Duodenal mucosa (tissue), 2 donors: ENCODE data around the gene HTR3C.
"Not testable (repeated sequence)": the region's sequence is repeated elsewhere in the genome, so short reads cannot be mapped to it uniquely, and the experiment has no call there.

Source experiments
- H3K27ac ChIP-seq: one replicate; pipeline ENCODE4 v1.7.0; 2013; ENCODE audit warnings: low read depth, low read length
- H3K27me3 ChIP-seq, 2 donors: one replicate each; pipeline ENCODE4 v1.7.0; 2013; ENCODE audit warnings: low read length in 2 of 2, control low read depth in 1 of 2; ENCODE audit not compliant: insufficient read depth in 2 of 2, control insufficient read depth in 1 of 2
- H3K36me3 ChIP-seq, 2 donors: one replicate each; pipeline ENCODE4 v1.7.0; 2013; ENCODE audit warnings: low read length in 2 of 2, control low read depth in 1 of 2; ENCODE audit not compliant: insufficient read depth in 2 of 2, control insufficient read depth in 1 of 2
- H3K4me1 ChIP-seq, 2 donors: one replicate each; pipeline ENCODE4 v1.7.0; 2013; ENCODE audit warnings: low read length in 2 of 2, control low read depth in 1 of 2; ENCODE audit not compliant: insufficient read depth in 2 of 2, control insufficient read depth in 1 of 2
- H3K4me3 ChIP-seq, 2 donors: one replicate each; pipeline ENCODE4 v1.7.0; 2013; ENCODE audit warnings: low read length in 2 of 2, low read depth in 1 of 2
- H3K9ac ChIP-seq, 2 donors: one replicate each; pipeline ENCODE4 v1.7.0; 2013; ENCODE audit warnings: low read length in 2 of 2, low read depth in 1 of 2
- H3K9me3 ChIP-seq, 2 donors: one replicate each; pipeline ENCODE4 v1.7.0; 2013; ENCODE audit warnings: low read length in 2 of 2, control low read depth in 1 of 2; ENCODE audit not compliant: control insufficient read depth in 1 of 2

Gene HTR3C, protein sequence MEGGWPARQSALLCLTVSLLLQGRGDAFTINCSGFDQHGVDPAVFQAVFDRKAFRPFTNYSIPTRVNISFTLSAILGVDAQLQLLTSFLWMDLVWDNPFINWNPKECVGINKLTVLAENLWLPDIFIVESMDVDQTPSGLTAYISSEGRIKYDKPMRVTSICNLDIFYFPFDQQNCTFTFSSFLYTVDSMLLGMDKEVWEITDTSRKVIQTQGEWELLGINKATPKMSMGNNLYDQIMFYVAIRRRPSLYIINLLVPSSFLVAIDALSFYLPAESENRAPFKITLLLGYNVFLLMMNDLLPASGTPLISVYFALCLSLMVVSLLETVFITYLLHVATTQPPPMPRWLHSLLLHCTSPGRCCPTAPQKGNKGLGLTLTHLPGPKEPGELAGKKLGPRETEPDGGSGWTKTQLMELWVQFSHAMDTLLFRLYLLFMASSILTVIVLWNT

DNA sequence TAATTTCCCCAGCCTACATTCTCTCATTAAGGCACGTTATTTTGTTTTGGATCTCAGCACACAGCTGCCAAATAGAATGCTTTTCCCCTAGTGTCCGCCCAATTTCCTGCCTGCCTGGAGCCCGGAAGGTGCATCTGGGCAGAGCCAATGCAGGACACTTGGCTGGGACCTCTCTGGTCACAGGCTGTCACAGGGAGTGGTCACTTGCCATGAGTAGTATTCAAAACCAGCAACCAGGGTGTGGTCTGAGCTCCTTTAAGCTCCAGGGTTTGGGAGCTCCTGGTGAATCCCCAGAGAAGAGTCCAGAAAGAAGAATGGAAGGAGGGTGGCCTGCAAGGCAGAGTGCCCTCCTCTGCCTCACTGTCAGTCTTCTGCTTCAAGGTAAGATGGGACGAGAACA is at the start of gene HTR3C:
HTR3C (plus strand) TSS at position 281 of the 400 bp plus-strand sequence; CDS start at position 315, 34 bp downstream.
- H3K4me1 ChIP-seq = no peaks in the 10 kb centered on the region
- H3K36me3 ChIP-seq = no peaks in the 10 kb centered on the region
- no peaks in the 10 kb centered on the region for H3K9me3 ChIP-seq
- peaks cover 0 to 5% of the 10 kb centered on the region in 2 donors for H3K27me3 ChIP-seq
- H3K27ac ChIP-seq = no peak within 1 kb of the TSS
- H3K9ac ChIP-seq = no peak within 1 kb of the TSS
- H3K4me3 ChIP-seq = no peak within 1 kb of the TSS

DNA sequence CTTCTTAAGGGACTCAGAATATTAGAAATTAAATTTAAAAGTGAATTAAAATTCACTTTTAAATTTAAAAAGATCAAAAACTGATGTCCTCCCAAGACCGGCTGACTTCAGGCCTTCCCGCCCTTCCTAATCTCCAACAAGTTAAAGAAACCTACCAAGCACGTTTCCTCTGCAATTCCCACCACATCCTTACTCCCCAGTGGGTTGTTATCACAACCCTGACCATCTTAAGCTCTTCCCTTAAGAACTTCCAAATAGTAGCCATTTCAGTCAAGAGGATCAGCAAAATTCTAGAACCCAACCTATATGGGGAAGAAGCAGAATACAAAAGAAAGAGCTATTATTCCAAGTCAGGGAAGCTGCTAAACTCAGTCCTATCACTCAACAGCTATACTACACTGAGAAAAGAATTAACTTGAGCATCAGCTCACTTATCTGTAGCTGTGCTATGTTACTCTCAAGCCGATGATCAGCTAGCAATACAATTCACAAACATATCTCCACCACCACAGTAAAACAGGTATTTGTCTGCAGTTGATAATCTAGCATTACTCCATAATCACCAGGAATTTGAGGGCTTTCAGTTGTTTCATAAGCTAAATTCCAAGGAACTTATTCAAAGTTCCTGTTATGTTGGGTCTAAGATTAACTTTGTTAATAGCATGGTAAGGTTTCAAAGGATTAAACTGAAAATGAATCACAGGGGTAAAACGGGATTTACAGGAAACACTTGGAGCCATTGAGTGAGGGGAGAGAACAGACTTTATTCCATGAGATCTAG is 49.5 kb upstream of the HTR3C start:
- H3K4me1 ChIP-seq = peaks cover 8 to 19% of the 10 kb centered on the region in 2 donors
- no peak overlapping the region for H3K9ac ChIP-seq
- H3K27ac ChIP-seq = no peak overlapping the region

DNA sequence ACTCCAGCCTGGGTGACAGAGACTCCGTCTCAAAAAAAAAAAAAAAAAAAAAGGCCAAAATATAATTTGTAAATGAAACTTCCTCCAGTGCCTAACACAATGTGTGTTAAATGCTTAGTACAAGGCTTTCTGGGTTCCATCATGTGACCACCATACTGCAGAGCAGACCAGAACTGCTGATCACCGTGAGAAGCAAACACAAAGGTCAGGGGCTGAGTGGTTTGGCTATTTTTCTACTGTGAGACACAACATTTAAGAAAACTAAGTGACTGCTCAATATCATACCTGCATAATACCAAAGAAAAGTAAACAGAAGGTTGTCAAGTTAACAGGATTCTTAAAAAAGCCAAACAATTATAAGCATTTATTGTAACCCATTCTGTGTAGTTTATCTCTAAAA is 48.4 kb upstream of the HTR3C start:
- Histone ChIP-seq H3K27ac (no peak overlapping the region), H3K36me3 (no peaks in the 10 kb centered on the region), H3K4me3 (no peak overlapping the region), H3K27me3 (no peaks in the 10 kb centered on the region), H3K9ac (no peak overlapping the region), H3K9me3 (no peaks in the 10 kb centered on the region), H3K4me1 (peaks cover 8 to 19% of the 10 kb centered on the region in 2 donors)

More for the DNA sequence above, 49.5 kb upstream of the HTR3C start:
- H3K4me3 ChIP-seq = no peak overlapping the region
- no peaks in the 10 kb centered on the region for H3K27me3 ChIP-seq
- H3K36me3 ChIP-seq = no peaks in the 10 kb centered on the region
- H3K9me3 ChIP-seq = no peaks in the 10 kb centered on the region

DNA sequence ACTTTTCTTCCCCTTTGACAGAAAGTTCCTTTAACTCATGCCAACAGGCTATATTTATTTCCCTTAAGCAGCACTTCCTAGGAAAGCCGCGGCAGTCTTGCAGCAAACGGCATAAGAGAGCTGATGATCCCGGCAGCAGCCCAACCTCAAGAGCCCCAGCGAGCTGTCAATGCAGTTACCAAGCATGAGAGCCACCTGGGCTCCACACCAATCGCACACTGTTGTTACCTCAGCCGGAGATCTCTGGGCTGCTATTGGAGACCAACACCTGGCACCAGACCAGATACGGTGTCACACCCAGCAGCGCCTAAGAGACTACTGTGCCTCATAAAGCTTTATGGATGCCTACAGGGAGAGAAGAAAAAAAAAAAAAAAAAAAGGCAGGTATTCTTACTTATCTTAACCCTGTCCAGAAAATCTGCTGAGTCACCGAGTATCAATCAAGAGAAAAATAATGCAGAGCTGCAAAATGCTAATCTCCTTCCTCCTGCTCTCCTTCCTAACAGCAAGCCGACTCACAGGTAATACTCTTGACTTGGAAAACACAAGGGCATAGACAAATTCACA is 46.8 kb upstream of the HTR3C start:
- Histone ChIP-seq H3K4me3 (peak overlapping the region; percentile 38 to 48), H3K9me3 (no peaks in the 10 kb centered on the region), H3K9ac (no peak overlapping the region), H3K36me3 (no peaks in the 10 kb centered on the region), H3K4me1 (peaks cover 8 to 19% of the 10 kb centered on the region in 2 donors), H3K27me3 (no peaks in the 10 kb centered on the region), H3K27ac (peak overlapping the region; percentile 22)

DNA sequence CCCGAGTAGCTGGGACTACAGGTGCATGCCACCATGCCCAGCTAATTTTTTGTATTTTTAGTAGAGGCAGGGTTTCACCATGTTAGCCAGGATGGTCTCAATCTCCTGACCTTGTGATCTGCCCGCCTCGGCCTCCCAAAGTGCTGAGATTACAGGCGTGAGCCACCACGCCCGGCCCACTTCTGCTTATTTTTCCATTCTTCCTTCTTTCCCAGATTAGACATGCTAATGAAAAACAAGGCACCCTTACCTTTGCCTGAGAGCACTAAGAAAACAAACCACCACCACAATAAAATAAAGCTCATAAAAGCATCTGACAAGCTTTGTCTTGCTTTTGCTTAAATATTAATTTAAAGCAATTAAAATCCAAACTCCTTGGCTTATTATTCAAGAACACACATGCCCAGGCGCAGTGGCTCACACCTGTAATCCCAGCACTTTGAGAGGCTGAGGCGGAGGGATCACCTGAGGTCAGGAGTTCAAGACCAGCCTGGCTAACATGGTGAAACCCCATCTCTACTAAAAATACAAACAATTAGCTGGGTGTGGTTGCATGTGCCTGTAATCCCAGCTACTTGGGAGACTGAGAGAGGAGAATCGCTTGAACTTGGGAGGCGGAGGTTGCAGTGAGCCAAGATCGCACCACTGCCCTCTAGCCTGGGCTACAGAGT is 45.6 kb upstream of the HTR3C start:
- H3K4me3 ChIP-seq, H3K27ac ChIP-seq, H3K36me3 ChIP-seq, H3K9me3 ChIP-seq, H3K27me3 ChIP-seq, H3K9ac ChIP-seq: not testable (repeated sequence)
- H3K4me1 ChIP-seq = peaks cover 8 to 19% of the 10 kb centered on the region in 2 donors

DNA sequence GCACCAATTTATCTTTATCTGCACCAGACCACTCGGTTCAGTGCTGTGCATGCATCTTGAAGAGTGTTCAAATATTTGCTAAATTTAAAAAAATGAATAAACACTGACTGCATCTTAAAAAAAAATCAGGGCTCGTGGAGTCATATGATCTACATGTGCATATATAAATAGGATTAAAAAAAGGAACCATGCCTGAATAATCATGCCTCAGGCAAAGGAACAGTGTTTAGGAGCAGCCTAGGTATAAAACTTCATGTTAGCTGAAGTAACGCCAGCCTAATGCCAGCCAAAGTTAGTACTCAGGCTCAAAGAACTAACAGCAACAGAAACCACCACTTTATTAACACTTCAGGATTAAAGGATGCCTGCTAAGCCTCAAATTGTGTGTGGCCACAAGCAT is 44.7 kb upstream of the HTR3C start:
- Histone ChIP-seq H3K27ac (no peak overlapping the region), H3K9me3 (no peaks in the 10 kb centered on the region), H3K9ac (no peak overlapping the region), H3K4me1 (peaks cover 8 to 19% of the 10 kb centered on the region in 2 donors), H3K27me3 (no peaks in the 10 kb centered on the region), H3K4me3 (no peak overlapping the region), H3K36me3 (no peaks in the 10 kb centered on the region)

DNA sequence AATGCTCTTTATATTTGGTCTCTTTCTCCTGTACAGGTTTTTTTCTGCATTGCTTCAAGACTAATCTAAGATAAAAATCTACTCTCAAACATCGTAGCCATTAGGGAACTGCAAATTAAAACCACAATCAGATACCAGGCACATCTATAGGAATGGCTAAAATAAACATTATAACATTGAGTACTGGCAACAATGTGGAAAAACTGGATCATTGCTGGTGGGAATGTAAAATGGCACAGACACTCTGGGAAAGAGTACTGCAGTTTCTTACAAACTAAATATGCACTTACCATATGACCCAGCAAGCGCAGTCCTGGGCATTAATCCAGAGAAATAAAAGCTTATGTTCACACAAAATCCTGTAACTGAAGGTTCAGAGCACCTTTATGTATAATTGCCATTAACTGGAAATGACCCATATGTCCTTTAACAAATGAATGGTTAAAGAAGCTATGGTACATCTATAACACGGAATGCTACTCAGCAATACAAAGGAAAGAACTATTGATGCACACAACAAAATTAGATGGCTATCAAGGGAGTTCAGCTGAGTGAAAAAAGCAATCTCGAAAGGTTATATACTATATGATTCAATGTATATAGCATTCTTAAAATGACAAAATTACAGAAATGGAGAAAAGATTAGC is 41.5 kb upstream of the HTR3C start:
- Histone ChIP-seq H3K36me3 (no peaks in the 10 kb centered on the region), H3K4me1 (peaks cover 13 to 14% of the 10 kb centered on the region in 2 donors), H3K4me3 (no peak overlapping the region), H3K9ac (no peak overlapping the region), H3K27me3 (no peaks in the 10 kb centered on the region), H3K27ac (no peak overlapping the region), H3K9me3 (no peaks in the 10 kb centered on the region)

DNA sequence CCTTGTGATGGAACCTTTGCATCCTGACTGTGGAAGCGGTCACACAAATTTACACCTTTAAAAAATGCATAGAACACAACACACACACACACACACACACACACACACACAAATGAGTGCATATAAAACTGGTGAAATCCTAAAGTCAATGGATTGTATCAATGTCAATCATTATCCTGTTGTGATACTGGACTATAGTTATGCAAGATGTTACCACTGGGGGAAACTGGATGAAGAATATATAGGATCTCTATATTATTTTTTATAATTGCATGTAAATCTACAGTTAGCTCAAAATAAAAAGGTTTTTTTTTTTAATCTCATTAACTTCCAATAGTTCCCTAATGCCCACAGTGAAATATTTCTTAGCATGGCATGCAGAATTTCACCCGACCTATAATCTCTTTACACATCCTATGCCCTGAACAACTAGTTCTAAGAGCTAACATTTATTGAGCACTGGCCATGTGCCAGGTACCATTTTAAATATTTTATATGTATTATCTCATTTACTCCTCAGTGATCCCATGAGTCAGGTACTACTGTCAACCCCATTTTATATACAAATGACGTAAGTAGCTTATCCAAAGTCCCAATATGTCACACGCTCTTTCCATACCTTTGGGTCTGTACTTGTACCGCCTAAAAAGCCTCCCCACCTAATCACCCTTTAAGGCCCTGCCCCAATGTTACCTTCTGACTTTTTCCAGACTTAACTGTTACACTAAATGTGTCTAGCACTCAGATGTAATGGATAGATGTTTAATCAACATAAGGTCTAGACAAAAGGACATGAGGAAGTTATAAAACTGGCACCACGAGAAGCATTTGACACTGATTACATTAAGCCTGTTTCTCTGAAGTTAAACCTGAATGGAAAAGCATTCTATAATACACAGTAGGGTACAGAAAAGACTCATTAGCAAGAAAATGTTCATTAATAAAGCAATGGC is 40.6 kb upstream of the HTR3C start:
- Histone ChIP-seq H3K27ac (no peak overlapping the region), H3K9ac (no peak overlapping the region)

More for the DNA sequence above, 40.6 kb upstream of the HTR3C start:
- H3K27me3 ChIP-seq = no peaks in the 10 kb centered on the region
- H3K4me1 ChIP-seq = peaks cover 14 to 15% of the 10 kb centered on the region in 2 donors
- no peak overlapping the region for H3K4me3 ChIP-seq
- H3K36me3 ChIP-seq = no peaks in the 10 kb centered on the region
- H3K9me3 ChIP-seq = no peaks in the 10 kb centered on the region
